HFF-Myc (cell line): Measurements from ENCODE around the gene BTRC.
"Not testable (repeated sequence)": the region's sequence is repeated elsewhere in the genome, so short reads cannot be mapped to it uniquely, and the experiment has no call there.

Source experiments
- DNase-seq: peaks from one replicate; pipeline ENCODE4 v3.0.0-alpha.2; 2011; ENCODE audit warnings: low read depth; ENCODE audit errors: extremely low read depth
- H3K4me3 ChIP-seq: replicated peaks from 2 replicates; pipeline ENCODE4 v1.5.1; 2011; ENCODE audit warnings: low read depth, mild to moderate bottlenecking, control low read depth, low read length
- CTCF ChIP-seq: IDR thresholded peaks from 2 replicates; pipeline ENCODE4 v1.5.1; 2012; ENCODE audit warnings: mild to moderate bottlenecking, low read depth, low read length, control low read depth; ENCODE audit errors: missing control alignments

The BTRC gene

GRCh38 chr10:101375076-101375475 lies 21.1 kb downstream of the BTRC start:
- TF ChIP-seq CTCF: no peak
- DNase-seq: no peak
- H3K4me3 ChIP-seq: no peak overlapping the region

- no peak for DNase-seq
- TF ChIP-seq CTCF: no peak
- no peak overlapping the region for H3K4me3 ChIP-seq
These were observed 25.8 kb downstream of the BTRC start for GRCh38 chr10:101379663-101380352.

- no peak for TF ChIP-seq CTCF
- H3K4me3 ChIP-seq: no peak overlapping the region
- DNase-seq: no peak
These were observed 26.5 kb downstream of the BTRC start for GRCh38 chr10:101380353-101381017.

- no peak for DNase-seq
- no peak overlapping the region for H3K4me3 ChIP-seq
- TF ChIP-seq CTCF: no peak
These were observed 32.1 kb downstream of the BTRC start for GRCh38 chr10:101385866-101386658.

- H3K4me3 ChIP-seq: no peak overlapping the region
- no peak for DNase-seq
- TF ChIP-seq CTCF: no peak
These were observed 32.8 kb downstream of the BTRC start for GRCh38 chr10:101386659-101387259.

- no peak for TF ChIP-seq CTCF
- DNase-seq: no peak
- H3K4me3 ChIP-seq: no peak overlapping the region
These were observed 34.8 kb downstream of the BTRC start for GRCh38 chr10:101388676-101389276.

GRCh38 chr10:101389532-101389931 lies 35.6 kb downstream of the BTRC start:
- DNase-seq, H3K4me3 ChIP-seq: not testable (repeated sequence)
